ENCODE measurements around the gene INHBC.
"Not testable (repeated sequence)": the region's sequence is repeated elsewhere in the genome, so short reads cannot be mapped to it uniquely, and the experiment has no call there.

The INHBC gene

GRCh38 chr12:57414160-57414559 lies 20.4 kb upstream of the INHBC start:
- H3K9me3 Mint-ChIP-seq; ATAC-seq (replicated peaks); DNase-seq; H3K4me3 Mint-ChIP-seq; H3K27ac Mint-ChIP-seq; H3K27me3 Mint-ChIP-seq: not testable (repeated sequence)
- H3K4me1 Mint-ChIP-seq (ENCODE audit: low read depth in 2 of 2) = peaks cover 18 to 41% of the 10 kb centered on the region in 2 donors
- peaks cover 12% of the 10 kb centered on the region for H3K36me3 Mint-ChIP-seq (ENCODE audit: insufficient read depth)

- H3K27ac Mint-ChIP-seq = peak overlapping the region in 1 of 2 donors; percentile 2
- no peaks in the 10 kb centered on the region for H3K9me3 Mint-ChIP-seq
- peaks cover 12% of the 10 kb centered on the region for H3K36me3 Mint-ChIP-seq (ENCODE audit: insufficient read depth)
- peaks cover 20 to 46% of the 10 kb centered on the region in 2 donors for H3K4me1 Mint-ChIP-seq (ENCODE audit: low read depth in 2 of 2)
- ATAC-seq (replicated peaks) = no peak
- no peak overlapping the region for H3K4me3 Mint-ChIP-seq
- H3K27me3 Mint-ChIP-seq = no peaks in the 10 kb centered on the region
- DNase-seq = no peak
Measured at GRCh38 chr12:57415088-57415487, 19.5 kb upstream of the INHBC start.

DNA sequence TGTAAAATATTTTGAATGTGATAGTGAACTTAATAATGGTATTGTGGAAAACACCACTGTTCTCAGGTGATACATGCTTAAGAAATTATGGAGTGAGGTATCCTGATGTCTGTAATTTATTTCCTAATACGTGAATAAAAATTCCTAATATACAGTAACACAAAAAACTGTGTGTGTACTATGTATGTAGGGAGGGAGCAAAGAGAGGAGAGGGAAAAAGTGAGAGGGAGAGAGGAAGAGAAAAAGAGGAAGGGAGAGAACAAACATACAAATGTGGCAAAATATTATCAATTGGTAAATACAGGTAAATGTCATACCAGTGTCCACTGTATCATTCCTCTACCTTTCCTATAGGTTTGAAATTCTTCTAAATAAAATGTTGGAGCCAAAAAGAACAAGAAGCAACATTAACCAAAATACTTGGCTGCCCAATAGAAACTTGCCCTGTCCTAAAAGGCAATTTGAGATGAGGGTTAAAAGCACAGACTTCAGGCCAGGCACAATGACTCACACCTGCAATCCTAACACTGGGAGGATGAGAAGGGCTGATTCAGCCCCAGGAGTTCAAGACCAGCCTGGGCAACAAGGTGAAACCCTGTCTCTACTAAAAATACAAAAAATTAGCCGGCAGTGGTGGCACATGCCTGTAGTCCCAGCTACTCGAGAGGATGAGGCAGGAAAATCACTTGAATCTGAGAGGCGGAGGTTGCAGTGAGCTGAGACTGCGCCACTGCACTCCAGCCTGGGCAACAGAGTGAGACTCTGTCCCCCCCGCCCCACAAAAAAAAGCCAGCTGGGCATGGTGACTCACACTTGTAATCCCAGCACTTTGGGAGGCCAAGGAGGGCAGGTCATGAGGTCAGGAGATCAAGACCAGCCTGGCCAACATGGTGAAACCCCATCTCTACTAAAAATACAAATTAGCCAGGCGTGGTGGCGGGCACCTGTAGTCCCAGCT lies 18.3 kb upstream of the INHBC start:
- DNase-seq = no peak

GRCh38 chr12:57418255-57418654 lies 16.3 kb upstream of the INHBC start:
- DNase-seq = no peak
- no peaks in the 10 kb centered on the region for H3K27me3 Mint-ChIP-seq
- H3K9me3 Mint-ChIP-seq = no peaks in the 10 kb centered on the region
- H3K27ac Mint-ChIP-seq = peak overlapping the region; percentile 3 to 27
- peaks cover 16 to 42% of the 10 kb centered on the region in 2 donors for H3K4me1 Mint-ChIP-seq (ENCODE audit: low read depth in 2 of 2)
- no peak overlapping the region for H3K4me3 Mint-ChIP-seq
- ATAC-seq (replicated peaks) = no peak
- peaks cover 12% of the 10 kb centered on the region for H3K36me3 Mint-ChIP-seq (ENCODE audit: insufficient read depth)

More for the DNA sequence above, 18.3 kb upstream of the INHBC start:
- no peak for ATAC-seq (replicated peaks)
- H3K4me1 Mint-ChIP-seq (ENCODE audit: low read depth in 2 of 2) = peaks cover 21 to 49% of the 10 kb centered on the region in 2 donors
- H3K9me3 Mint-ChIP-seq = no peaks in the 10 kb centered on the region
- H3K27ac Mint-ChIP-seq = peak overlapping the region in 1 of 2 donors; percentile 2
- H3K27me3 Mint-ChIP-seq = no peaks in the 10 kb centered on the region
- no peak overlapping the region for H3K4me3 Mint-ChIP-seq
- peaks cover 12% of the 10 kb centered on the region for H3K36me3 Mint-ChIP-seq (ENCODE audit: insufficient read depth)

- Mint-ChIP-seq H3K27ac (peak overlapping the region; percentile 27 to 50), H3K9me3 (no peaks in the 10 kb centered on the region), H3K4me1 (ENCODE audit: low read depth in 2 of 2) (peaks cover 15 to 45% of the 10 kb centered on the region in 2 donors), H3K36me3 (ENCODE audit: insufficient read depth) (peaks cover 15% of the 10 kb centered on the region), H3K27me3 (no peaks in the 10 kb centered on the region), H3K4me3 (no peak overlapping the region)
- ATAC-seq (replicated peaks) = no peak
- no peak for DNase-seq
Measured at GRCh38 chr12:57419495-57419894, 15.1 kb upstream of the INHBC start.

GRCh38 chr12:57420482-57420881 lies 14.1 kb upstream of the INHBC start:
- Mint-ChIP-seq H3K27me3 (no peaks in the 10 kb centered on the region), H3K4me3 (no peak overlapping the region), H3K36me3 (ENCODE audit: insufficient read depth) (peaks cover 25% of the 10 kb centered on the region), H3K9me3 (no peaks in the 10 kb centered on the region), H3K27ac (peak overlapping the region; percentile 21 to 50), H3K4me1 (ENCODE audit: low read depth in 2 of 2) (peaks cover 12 to 42% of the 10 kb centered on the region in 2 donors)
- DNase-seq (no peak), ATAC-seq (replicated peaks) (no peak)

GRCh38 chr12:57426948-57427347 lies 7.6 kb upstream of the INHBC start:
- ATAC-seq (replicated peaks); DNase-seq; H3K4me3 Mint-ChIP-seq; H3K27me3 Mint-ChIP-seq; H3K9me3 Mint-ChIP-seq: not testable (repeated sequence)
- Mint-ChIP-seq H3K4me1 (ENCODE audit: low read depth in 2 of 2) (peaks cover 25 to 35% of the 10 kb centered on the region in 2 donors), H3K27ac (peak overlapping the region in 1 of 2 donors; percentile 75), H3K36me3 (ENCODE audit: insufficient read depth) (peaks cover 48% of the 10 kb centered on the region)

DNA sequence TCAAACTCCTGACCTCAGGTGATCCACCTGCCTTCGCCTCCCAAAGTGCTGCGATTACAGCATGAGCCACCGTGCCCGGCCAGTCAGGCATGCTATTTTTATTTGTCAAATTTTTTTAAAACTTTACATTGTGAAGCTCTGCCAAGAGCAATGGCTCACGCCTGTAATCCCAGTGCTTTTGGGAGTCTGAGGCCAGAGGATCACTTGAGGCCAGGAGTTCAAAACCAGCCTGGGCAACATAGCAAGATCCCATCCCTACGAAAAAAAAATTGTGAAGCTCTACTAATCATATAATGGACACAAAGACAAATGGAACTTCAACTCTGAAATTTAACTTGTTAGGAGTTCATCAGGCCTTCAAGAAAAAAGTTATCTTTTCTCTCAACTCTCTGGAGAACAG lies 5.6 kb upstream of the INHBC start:
- Mint-ChIP-seq H3K9me3 (no peaks in the 10 kb centered on the region), H3K27me3 (no peaks in the 10 kb centered on the region), H3K4me3 (peak overlapping the region; percentile 81 to 96), H3K36me3 (ENCODE audit: insufficient read depth) (peaks cover 48% of the 10 kb centered on the region), H3K4me1 (ENCODE audit: low read depth in 2 of 2) (peaks cover 25 to 30% of the 10 kb centered on the region in 2 donors), H3K27ac (peak overlapping the region; percentile 100)
- ATAC-seq (replicated peaks) (no peak), DNase-seq (no peak)

GRCh38 chr12:57429473-57430111 lies 5.0 kb upstream of the INHBC start:
- peak overlapping the region; percentile 100 for H3K27ac Mint-ChIP-seq

GRCh38 chr12:57430112-57430930 lies 4.3 kb upstream of the INHBC start:
- DNase-seq = peak in 2 of 3 experiments; percentile 27 to 55
- no peaks in the 10 kb centered on the region for H3K27me3 Mint-ChIP-seq
- H3K4me3 Mint-ChIP-seq = peak overlapping the region; percentile 95 to 96
- peak; percentile 70 for ATAC-seq (replicated peaks)
- H3K27ac Mint-ChIP-seq = peak overlapping the region; percentile 100
- no peaks in the 10 kb centered on the region for H3K9me3 Mint-ChIP-seq
- H3K36me3 Mint-ChIP-seq (ENCODE audit: insufficient read depth) = peaks cover 35% of the 10 kb centered on the region
- H3K4me1 Mint-ChIP-seq (ENCODE audit: low read depth in 2 of 2) = peaks cover 27 to 28% of the 10 kb centered on the region in 2 donors

More at GRCh38 chr12:57429473-57430111, 5.0 kb upstream of the INHBC start:
- H3K4me1 Mint-ChIP-seq (ENCODE audit: low read depth in 2 of 2) = peaks cover 25 to 26% of the 10 kb centered on the region in 2 donors
- H3K9me3 Mint-ChIP-seq = no peaks in the 10 kb centered on the region
- H3K27me3 Mint-ChIP-seq = no peaks in the 10 kb centered on the region
- peaks cover 43% of the 10 kb centered on the region for H3K36me3 Mint-ChIP-seq (ENCODE audit: insufficient read depth)
- DNase-seq = no peak
- no peak for ATAC-seq (replicated peaks)
- peak overlapping the region; percentile 81 to 96 for H3K4me3 Mint-ChIP-seq

DNA sequence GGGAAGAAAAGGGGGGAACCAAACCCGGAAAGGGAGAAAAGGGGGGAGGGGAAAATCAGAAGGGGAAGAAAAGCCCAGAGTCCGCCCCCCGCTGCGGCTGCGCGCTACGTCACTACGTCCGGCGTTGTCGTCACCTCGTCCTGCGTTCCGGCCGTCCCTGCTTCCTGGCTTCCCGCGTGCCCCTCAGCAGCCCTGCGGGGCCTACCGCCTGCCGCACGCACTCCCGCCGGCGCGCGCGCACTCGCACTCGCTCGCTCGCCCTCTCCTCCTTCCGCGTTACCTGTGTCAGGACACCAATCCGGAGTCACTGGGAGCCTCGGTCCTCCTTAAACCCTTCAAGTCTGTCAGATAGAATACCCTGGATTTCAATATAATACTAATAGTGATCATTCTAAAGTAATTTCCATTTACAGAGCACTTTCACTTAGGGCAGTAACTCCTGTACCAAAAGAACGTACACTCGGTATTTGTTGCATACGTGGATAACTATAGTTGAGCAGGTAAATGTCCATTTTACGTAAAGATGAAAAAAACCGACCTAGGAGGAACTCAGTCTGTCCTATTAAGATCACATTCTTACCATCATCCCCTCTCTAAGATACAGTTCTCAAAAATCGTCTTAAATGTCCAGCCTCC lies 3.5 kb upstream of the INHBC start, which contains the start of gene R3HDM2:
R3HDM2 (minus strand) TSS at position 113 of the 636 bp plus-strand sequence. CDS start 120,615 bp downstream, outside the sequence.
- Mint-ChIP-seq H3K4me3 (peak within 1 kb of the TSS; percentile 95 to 96), H3K4me1 (ENCODE audit: low read depth in 2 of 2) (peaks cover 26 to 30% of the 10 kb centered on the region in 2 donors), H3K9me3 (no peaks in the 10 kb centered on the region), H3K27ac (peak within 1 kb of the TSS; percentile 100), H3K36me3 (ENCODE audit: insufficient read depth) (peaks cover 30% of the 10 kb centered on the region), H3K27me3 (no peaks in the 10 kb centered on the region)
- DNase-seq (peak; percentile 91 to 95 (median 92)), ATAC-seq (replicated peaks) (peak; percentile 91)

GRCh38 chr12:57431654-57432188 lies 2.9 kb upstream of the INHBC start:
- H3K4me3 Mint-ChIP-seq = peak overlapping the region; percentile 95 to 96
- no peak for DNase-seq
- H3K9me3 Mint-ChIP-seq = no peaks in the 10 kb centered on the region
- ATAC-seq (replicated peaks) = no peak
- peaks cover 30% of the 10 kb centered on the region for H3K36me3 Mint-ChIP-seq (ENCODE audit: insufficient read depth)
- peak overlapping the region; percentile 100 for H3K27ac Mint-ChIP-seq
- peaks cover 23 to 30% of the 10 kb centered on the region in 2 donors for H3K4me1 Mint-ChIP-seq (ENCODE audit: low read depth in 2 of 2)
- H3K27me3 Mint-ChIP-seq = no peaks in the 10 kb centered on the region

Data from effector memory CD8-positive, alpha-beta T cell (primary cell).